HepG2 (cell line): Measurements from ENCODE around the gene CHN2. TPM values are rescaled to one million over a fixed set of nuclear protein-coding genes. Genes with fewer than 3 reads are reported as not detected.

ENCODE experiments used
- ATF5 ChIP-seq: sonication (generic); formaldehyde crosslinking; IDR thresholded peaks from 2 replicates; pipeline ENCODE4 v1.4.0; 2020; ENCODE audit warnings: mild to moderate bottlenecking, low read depth, missing genetic modification reagents
- CEBPB ChIP-seq: IDR thresholded peaks from 2 replicates; pipeline ENCODE4 v1.6.1; 2011; ENCODE audit warnings: low read depth, low read length, improper control_type of control experiment, borderline replicate concordance
- EHMT2 ChIP-seq: fragments of 200-600 bp; sonication (generic); IDR thresholded peaks from 2 replicates; pipeline ENCODE4 v1.7.0; 2017; ENCODE audit warnings: antibody characterized with exemption, low read depth, low read length, borderline replicate concordance
- HNRNPK ChIP-seq: fragments of 200-400 bp; formaldehyde crosslinking; IDR thresholded peaks from 2 replicates; pipeline ENCODE4 v1.6.1; 2018; ENCODE audit warnings: low read length, low read depth, moderate library complexity, mild to moderate bottlenecking; ENCODE audit not compliant: poor library complexity, severe bottlenecking
- IKZF5 ChIP-seq: IDR thresholded peaks from 2 replicates; pipeline ENCODE4 v1.6.1; 2018; ENCODE audit warnings: missing genetic modification reagents, mild to moderate bottlenecking, missing compliant biosample characterization
- KDM2A ChIP-seq: sonication (generic); formaldehyde crosslinking; IDR thresholded peaks from 2 replicates; pipeline ENCODE4 v1.4.0; 2020; ENCODE audit warnings: low read depth, missing genetic modification reagents, borderline replicate concordance
- KLF11 ChIP-seq: IDR thresholded peaks from 2 replicates; pipeline ENCODE4 v1.6.1; 2016; ENCODE audit warnings: missing compliant biosample characterization
- MXD1 ChIP-seq: sonication (generic); formaldehyde crosslinking; IDR thresholded peaks from 2 replicates; pipeline ENCODE4 v1.4.0; 2020; ENCODE audit warnings: mild to moderate bottlenecking, missing genetic modification reagents
- NFKB2 ChIP-seq: sonication (generic); formaldehyde crosslinking; IDR thresholded peaks from 2 replicates; pipeline ENCODE4 v1.4.0; 2020; ENCODE audit warnings: missing genetic modification reagents, borderline replicate concordance
- NFRKB ChIP-seq: fragments of 450-650 bp; IDR thresholded peaks from 2 replicates; pipeline ENCODE4 v1.6.1; 2017
- SIN3B ChIP-seq: fragments of 150-350 bp; IDR thresholded peaks from 2 replicates; pipeline ENCODE4 v1.6.1; 2014; ENCODE audit warnings: low read length
- SMYD3 ChIP-seq: sonication (generic); formaldehyde crosslinking; IDR thresholded peaks from 2 replicates; pipeline ENCODE4 v1.8.1; 2023; ENCODE audit warnings: mild to moderate bottlenecking, missing genetic modification reagents
- TARDBP ChIP-seq: sonication (generic); formaldehyde crosslinking; IDR thresholded peaks from 2 replicates; pipeline ENCODE4 v1.8.0; 2022; ENCODE audit warnings: mild to moderate bottlenecking, missing genetic modification reagents
- TEAD2 ChIP-seq: sonication (generic); formaldehyde crosslinking; IDR thresholded peaks from 2 replicates; pipeline ENCODE4 v1.9.0; 2021; ENCODE audit warnings: missing genetic modification reagents
- ZBTB40 ChIP-seq, 2 experiments: fragments of 450-650 bp in 1 of 2; sonication (generic) in 1 of 2; formaldehyde crosslinking in 1 of 2; IDR thresholded peaks; 2 replicates each; pipeline versions ENCODE4 v1.6.1 to v1.8.0; 2016 to 2022; ENCODE audit warnings: antibody characterized with exemption in 1 of 2, mild to moderate bottlenecking in 1 of 2, missing genetic modification reagents in 1 of 2
- ZNF331 ChIP-seq: sonication (generic); formaldehyde crosslinking; IDR thresholded peaks from 2 replicates; pipeline ENCODE4 v1.4.0; 2020; ENCODE audit warnings: missing genetic modification reagents
- ZNF607 ChIP-seq: sonication (generic); formaldehyde crosslinking; IDR thresholded peaks from 2 replicates; pipeline ENCODE4 v1.5.1; 2020; ENCODE audit warnings: missing genetic modification reagents, mild to moderate bottlenecking, borderline replicate concordance
- ZNF749 ChIP-seq: sonication (generic); formaldehyde crosslinking; IDR thresholded peaks from 2 replicates; pipeline ENCODE4 v1.8.0; 2022; ENCODE audit warnings: mild to moderate bottlenecking, missing genetic modification reagents, moderate library complexity, borderline replicate concordance
- ZNF841 ChIP-seq: sonication (generic); formaldehyde crosslinking; IDR thresholded peaks from 2 replicates; pipeline ENCODE4 v1.8.1; 2023; ENCODE audit warnings: missing genetic modification reagents, borderline replicate concordance
- ZSCAN12 ChIP-seq: sonication (generic); formaldehyde crosslinking; IDR thresholded peaks from 2 replicates; pipeline ENCODE4 v1.9.0; 2021; ENCODE audit warnings: mild to moderate bottlenecking, missing genetic modification reagents
- polyA plus RNA-seq, 8 experiments: library from polyadenylated mRNA; depleted of rRNA in 3 of 8; stranded (reverse) in 7 of 8; unstranded in 1 of 8; fragments of >200 nt; fragmentation: Illumina TruSeq in 4 of 8; extraction: Trizol in 4 of 8; gene quantifications; 2 replicates each; pipeline versions ENCODE4 v1.2.1 to v1.2.3, GENCODE V29; 2011 to 2016; ENCODE audit warnings: low read depth in 4 of 8, missing spikeins in 1 of 8, mixed read lengths in 1 of 8; ENCODE audit not compliant: insufficient read depth in 1 of 8
- total RNA-seq, 5 experiments: library from RNA; depleted of rRNA; stranded (reverse); fragments of >200 nt; fragmentation: Illumina TruSeq; extraction: Trizol; gene quantifications; 2 replicates each; pipeline ENCODE4 v1.2.3, GENCODE V29; 2016; ENCODE audit warnings: low read depth in 1 of 5

The CHN2 gene
- total and polyA plus RNA-seq, 2 of the 13 experiments (the other 11 are each of a cell fraction or from before 2014, with no cell fraction given) = 23.5 to 30.5 TPM

DNA sequence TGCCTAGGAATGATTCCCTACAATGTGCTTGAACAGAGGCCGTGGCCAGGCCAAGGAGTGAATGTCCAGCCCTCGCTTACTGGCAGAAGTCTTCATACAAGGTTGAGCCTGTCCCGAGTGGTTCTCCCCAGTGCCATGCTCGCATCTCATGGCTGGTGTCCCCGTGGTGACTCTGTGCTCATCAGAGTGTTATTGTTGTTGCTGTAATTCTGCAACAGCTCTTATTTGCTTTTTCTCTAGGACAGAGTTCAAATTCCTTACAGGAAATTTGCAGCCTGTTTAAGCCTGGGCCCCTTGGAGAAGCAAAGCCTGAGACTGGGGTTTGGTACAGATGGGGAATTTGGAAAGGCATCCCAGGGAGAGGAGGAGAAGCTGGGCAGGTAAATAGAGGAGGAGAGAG is 211.3 kb downstream of the CHN2 start (continued):
- no peak for TF ChIP-seq KDM2A
- peak; percentile 92 for TF ChIP-seq IKZF5 (CRISPR knock-in tag)
- TF ChIP-seq ATF5 (CRISPR knock-in tag) = no peak
- TF ChIP-seq SMYD3 (CRISPR knock-in tag) = no peak
- no peak for TF ChIP-seq NFRKB
- no peak for TF ChIP-seq ZNF749 (CRISPR knock-in tag)
- TF ChIP-seq SIN3B = no peak
- no peak for TF ChIP-seq MXD1 (CRISPR knock-in tag)
- no peak for TF ChIP-seq ZSCAN12 (CRISPR knock-in tag)
- no peak for TF ChIP-seq HNRNPK
- peak; percentile 51; the same call in 1 of the 2 replicates for TF ChIP-seq ZNF607 (CRISPR knock-in tag)
- TF ChIP-seq EHMT2 = no peak
- no peak; the same call in 1 of the 2 replicates for TF ChIP-seq TARDBP (CRISPR knock-in tag)
- TF ChIP-seq ZNF331 (CRISPR knock-in tag) = 0 out of 2 replicates have a peak, but pooled peaks have one; percentile 15
- no peak for TF ChIP-seq KLF11 (CRISPR knock-in tag)
- TF ChIP-seq ZBTB40 (IDR thresholded peaks at IDR 0.05) = no peak
- TF ChIP-seq ZBTB40 (CRISPR knock-in tag; IDR thresholded peaks at IDR 0.05) = no peak
- TF ChIP-seq ZNF841 (CRISPR knock-in tag) = no peak
- no peak for TF ChIP-seq TEAD2 (CRISPR knock-in tag)
- peak; percentile 72 for TF ChIP-seq CEBPB
- no peak for TF ChIP-seq NFKB2
